Thyroid gland (tissue), 4 donors: ENCODE results near the gene THRB. TPM values are rescaled to one million over a fixed set of nuclear protein-coding genes. Genes with fewer than 3 reads are reported as not detected.

Source experiments
- DNase-seq, 2 donors: peaks; one replicate each; pipeline ENCODE4 v3.0.0-alpha.2; 2019
- H3K27ac ChIP-seq, 3 donors: fragments of 200-600 bp; sonication (generic); 1 replicate in 2 of 3; 2 replicates in 1 of 3; pipeline ENCODE4 v1.5.1; 2016 to 2019; ENCODE audit warnings: mild to moderate bottlenecking in 1 of 3, moderate library complexity in 1 of 3
- H3K27me3 ChIP-seq: fragments of 200-600 bp; sonication (generic); one replicate; pipeline ENCODE4 v1.5.1; 2019
- H3K36me3 ChIP-seq, 2 donors: fragments of 200-600 bp; sonication (generic); one replicate each; pipeline ENCODE4 v1.5.1; 2016 to 2019
- H3K4me1 ChIP-seq, 2 donors: fragments of 200-600 bp; sonication (generic); one replicate each; pipeline ENCODE4 v1.5.1; 2017 to 2019
- H3K4me3 ChIP-seq, 3 donors: fragments of 200-600 bp; sonication (generic); replicated peaks in 1 of 3; 1 replicate in 2 of 3; 2 replicates in 1 of 3; pipeline ENCODE4 v1.5.1; 2016; ENCODE audit warnings: mild to moderate bottlenecking in 1 of 3
- H3K9me3 ChIP-seq: fragments of 200-600 bp; sonication (generic); one replicate; pipeline ENCODE4 v1.5.1; 2017
- CTCF ChIP-seq, 6 experiments: fragments of 200-600 bp in 3 of 6; fragments of 450-650 bp in 3 of 6; sonication (generic) in 3 of 6; IDR thresholded peaks; one replicate each; pipeline ENCODE4 v1.5.1; 2016 to 2019; ENCODE audit warnings: antibody characterized with exemption in 6 of 6, mild to moderate bottlenecking in 2 of 6, inconsistent platforms in 1 of 6, moderate library complexity in 1 of 6
- POLR2A ChIP-seq, 2 donors: fragments of 450-650 bp; IDR thresholded peaks; one replicate each; pipeline ENCODE4 v1.6.1; 2017; ENCODE audit warnings: antibody characterized with exemption in 2 of 2, mild to moderate bottlenecking in 2 of 2, moderate library complexity in 1 of 2
- WGBS, 2 donors: methylation state at CpG; one replicate each; pipeline ENCODE4 v1.1.5; 2017; 5-methylcytosine and 5-hydroxymethylcytosine counted together
- intact Hi-C: fragments of 100-400 bp; cut with DNase I; formaldehyde crosslinking; loops from one replicate; pipeline ENCODE4 v1.15.1; 2023
- total RNA-seq, 4 donors: library from RNA; depleted of rRNA; stranded (reverse); fragments of >200 nt; gene quantifications; one replicate each; pipeline ENCODE4 v1.2.3, GENCODE V29; 2016

THRB gene
- total RNA-seq, 4 donors from 2014 or later, result 11.1 to 33.2 (median 13.4) TPM

DNA sequence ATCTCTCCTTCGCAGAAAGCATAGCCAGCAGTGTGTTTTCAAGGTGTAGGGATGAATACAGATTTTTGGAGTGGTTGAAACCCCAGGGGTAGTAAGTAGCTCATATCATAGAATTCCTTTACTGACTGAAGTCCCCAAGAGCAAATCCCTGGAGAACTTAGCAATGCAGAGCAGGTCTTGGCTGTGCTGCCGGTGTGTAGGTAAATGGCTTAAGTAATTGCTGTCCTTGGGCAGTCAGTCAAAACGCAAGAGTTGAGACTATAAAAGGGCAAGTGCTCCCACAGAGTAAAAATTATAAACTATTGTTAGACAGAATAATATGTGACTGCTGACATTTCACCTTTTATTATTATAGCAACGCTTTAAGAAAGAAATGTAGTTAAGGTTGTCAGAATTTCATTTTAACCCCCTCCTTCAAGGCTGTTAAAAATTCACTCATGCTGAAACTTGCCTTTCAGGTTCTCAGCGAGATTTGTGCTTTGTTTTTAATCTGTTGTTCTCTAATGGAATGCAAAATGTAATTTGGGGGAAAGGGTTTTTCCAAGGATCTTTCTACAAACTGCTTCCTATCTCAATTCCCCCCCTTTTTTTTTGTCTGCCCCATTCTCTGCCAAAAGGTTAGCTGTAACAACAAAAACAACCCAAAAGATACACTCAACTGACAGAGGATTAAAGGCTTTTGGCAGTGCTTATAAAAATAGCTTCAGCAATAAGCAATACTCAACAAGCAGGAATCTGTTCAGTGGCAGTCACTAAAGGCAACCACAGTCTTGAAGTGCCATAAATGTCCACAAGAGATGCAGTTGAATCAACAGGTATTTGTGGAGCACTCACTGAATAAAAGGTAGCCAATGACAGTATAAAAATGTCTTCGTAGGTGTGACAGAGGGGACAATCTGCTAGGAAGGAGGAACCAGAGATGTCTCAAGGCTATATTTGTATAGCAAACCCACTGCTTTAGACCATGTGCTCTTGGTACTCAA, 105.3 kb downstream of the THRB start:
- H3K27me3 ChIP-seq, result no peaks in the 10 kb centered on the region
- no peak overlapping the region for H3K4me3 ChIP-seq
- H3K9me3 ChIP-seq, result no peaks in the 10 kb centered on the region
- intact Hi-C loops, result no loop called here
- WGBS, 2 donors, result 26 to 38% methylated on average over 6 of the region's 6 CpGs
- H3K27ac ChIP-seq, result peak overlapping the region in 2 of 3 donors; percentile 9 to 49
- peaks cover 10 to 18% of the 10 kb centered on the region in 2 donors for H3K4me1 ChIP-seq
- DNase-seq, result peak; percentile 23 to 28
- TF ChIP-seq CTCF (IDR thresholded peaks at IDR 0.05) (peak in 1 of 6 experiments; percentile 14), POLR2A (IDR thresholded peaks at IDR 0.05) (no peak)
- H3K36me3 ChIP-seq, result no peaks in the 10 kb centered on the region

- TF ChIP-seq CTCF (IDR thresholded peaks at IDR 0.05) (no peak), POLR2A (IDR thresholded peaks at IDR 0.05) (no peak)
- H3K4me3 ChIP-seq, result no peak overlapping the region
- peaks cover 10 to 18% of the 10 kb centered on the region in 2 donors for H3K4me1 ChIP-seq
- H3K27me3 ChIP-seq, result no peaks in the 10 kb centered on the region
- H3K27ac ChIP-seq, result peak overlapping the region in 2 of 3 donors; percentile 9 to 49
- DNase-seq, result no peak
- no peaks in the 10 kb centered on the region for H3K36me3 ChIP-seq
- no peaks in the 10 kb centered on the region for H3K9me3 ChIP-seq
- intact Hi-C loops, result no loop called here
Observed at GRCh38 chr3:24388611-24389010, 106.0 kb downstream of the THRB start.

GRCh38 chr3:24388159-24388558, 106.5 kb downstream of the THRB start:
- no peaks in the 10 kb centered on the region for H3K36me3 ChIP-seq
- no peaks in the 10 kb centered on the region for H3K27me3 ChIP-seq
- H3K4me1 ChIP-seq, result peaks cover 10 to 18% of the 10 kb centered on the region in 2 donors
- H3K27ac ChIP-seq, result no peak overlapping the region
- intact Hi-C loops, result no loop called here
- TF ChIP-seq POLR2A (IDR thresholded peaks at IDR 0.05) (no peak), CTCF (IDR thresholded peaks at IDR 0.05) (no peak)
- H3K9me3 ChIP-seq, result no peaks in the 10 kb centered on the region
- no peak overlapping the region for H3K4me3 ChIP-seq
- 97 to 98% methylated on average over 3 of the region's 3 CpGs for WGBS, 2 donors
- DNase-seq, result no peak

- no peak for DNase-seq
- H3K9me3 ChIP-seq, result no peaks in the 10 kb centered on the region
- 85 to 94% methylated on average over 1 of the region's 1 CpG for WGBS, 2 donors
- intact Hi-C loops, result no loop called here
- H3K36me3 ChIP-seq, result no peaks in the 10 kb centered on the region
- H3K27ac ChIP-seq, result no peak overlapping the region
- peaks cover 10 to 18% of the 10 kb centered on the region in 2 donors for H3K4me1 ChIP-seq
- H3K4me3 ChIP-seq, result no peak overlapping the region
- no peak for TF ChIP-seq CTCF (IDR thresholded peaks at IDR 0.05)
- no peak for TF ChIP-seq POLR2A (IDR thresholded peaks at IDR 0.05)
- no peaks in the 10 kb centered on the region for H3K27me3 ChIP-seq
Observed at GRCh38 chr3:24387493-24387892, 107.2 kb downstream of the THRB start.

GRCh38 chr3:24387000-24387399, 107.7 kb downstream of the THRB start:
- H3K27me3 ChIP-seq, result no peaks in the 10 kb centered on the region
- H3K36me3 ChIP-seq, result no peaks in the 10 kb centered on the region
- H3K9me3 ChIP-seq, result no peaks in the 10 kb centered on the region
- H3K4me1 ChIP-seq, result peaks cover 10 to 18% of the 10 kb centered on the region in 2 donors
- H3K27ac ChIP-seq, result no peak overlapping the region
- DNase-seq, result no peak
- H3K4me3 ChIP-seq, result no peak overlapping the region
- intact Hi-C loops, result no loop called here
- TF ChIP-seq POLR2A (IDR thresholded peaks at IDR 0.05) (no peak), CTCF (IDR thresholded peaks at IDR 0.05) (no peak)
